RWPE2 (cell line): ENCODE results near the gene DICER1.

Source experiments
- ATAC-seq: fragments of 200-7000 bp; cut with Tn5 transposase; 3 replicates; pipeline ENCODE4 v1.9.1; 2021; ENCODE audit warnings: low read depth
- DNase-seq: peaks from one replicate; pipeline ENCODE4 v3.0.0-alpha.2; 2020; ENCODE audit warnings: low spot score
- H3K27ac ChIP-seq: fragments of 450-650 bp; 2 replicates; pipeline ENCODE4 v1.5.1; 2017; ENCODE audit warnings: mild to moderate bottlenecking; ENCODE audit not compliant: poor library complexity, severe bottlenecking
- H3K27me3 ChIP-seq: fragments of 250-450 bp; sonication (Bioruptor Pico); 2 replicates; pipeline ENCODE4 v1.5.1; 2021; ENCODE audit warnings: mild to moderate bottlenecking, moderate library complexity; ENCODE audit not compliant: insufficient read depth, poor library complexity, severe bottlenecking
- H3K36me3 ChIP-seq: fragments of 250-450 bp; sonication (Bioruptor Pico); 2 replicates; pipeline ENCODE4 v1.5.1; 2020; ENCODE audit warnings: low read depth, mild to moderate bottlenecking, moderate library complexity
- H3K4me1 ChIP-seq: fragments of 250-450 bp; sonication (Bioruptor Pico); 2 replicates; pipeline ENCODE4 v1.5.1; 2021; ENCODE audit warnings: mild to moderate bottlenecking, moderate library complexity; ENCODE audit not compliant: insufficient read depth, poor library complexity, severe bottlenecking
- H3K4me3 ChIP-seq: fragments of 250-450 bp; sonication (Bioruptor Pico); 2 replicates; pipeline ENCODE4 v1.5.1; 2021; ENCODE audit warnings: mild to moderate bottlenecking, moderate library complexity; ENCODE audit not compliant: severe bottlenecking
- H3K9me3 ChIP-seq: fragments of 250-450 bp; sonication (Bioruptor Pico); 2 replicates; pipeline ENCODE4 v1.5.1; 2021; ENCODE audit warnings: mild to moderate bottlenecking, moderate library complexity; ENCODE audit not compliant: severe bottlenecking
- TF ChIP-seq, protein P1 (sequence below): fragments of 450-650 bp; IDR thresholded peaks from one replicate; pipeline ENCODE4 v1.5.1; 2017; ENCODE audit warnings: mild to moderate bottlenecking, moderate library complexity; ENCODE audit not compliant: poor library complexity, severe bottlenecking

Gene DICER1

DNA sequence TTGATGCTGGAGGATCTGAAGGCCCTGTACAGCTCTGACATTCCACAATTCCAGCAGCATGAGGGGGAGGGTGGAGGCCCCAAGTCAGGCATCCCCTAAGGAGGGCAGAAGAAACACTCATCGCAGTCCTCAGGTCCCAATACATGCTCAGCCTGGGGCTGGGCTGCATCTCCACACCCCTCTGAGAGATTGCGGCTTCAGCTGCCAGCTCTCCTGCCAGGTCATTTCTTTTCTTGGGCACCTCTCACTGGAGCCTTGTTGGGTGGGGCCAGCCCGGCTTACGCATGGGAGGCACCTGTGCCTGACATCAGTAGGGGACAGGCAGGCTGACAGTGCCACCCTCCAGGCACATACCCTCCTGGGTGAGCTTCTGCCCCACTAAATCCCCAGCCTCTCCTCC lies 89.8 kb downstream of the DICER1 start:
- H3K27ac ChIP-seq = no peak overlapping the region
- H3K4me3 ChIP-seq = no peak overlapping the region
- no peaks in the 10 kb centered on the region for H3K4me1 ChIP-seq
- no peaks in the 10 kb centered on the region for H3K9me3 ChIP-seq
- peaks cover 7% of the 10 kb centered on the region for H3K27me3 ChIP-seq
- DNase-seq (no peak), ATAC-seq (no peak)
- TF ChIP-seq, protein P1, sequence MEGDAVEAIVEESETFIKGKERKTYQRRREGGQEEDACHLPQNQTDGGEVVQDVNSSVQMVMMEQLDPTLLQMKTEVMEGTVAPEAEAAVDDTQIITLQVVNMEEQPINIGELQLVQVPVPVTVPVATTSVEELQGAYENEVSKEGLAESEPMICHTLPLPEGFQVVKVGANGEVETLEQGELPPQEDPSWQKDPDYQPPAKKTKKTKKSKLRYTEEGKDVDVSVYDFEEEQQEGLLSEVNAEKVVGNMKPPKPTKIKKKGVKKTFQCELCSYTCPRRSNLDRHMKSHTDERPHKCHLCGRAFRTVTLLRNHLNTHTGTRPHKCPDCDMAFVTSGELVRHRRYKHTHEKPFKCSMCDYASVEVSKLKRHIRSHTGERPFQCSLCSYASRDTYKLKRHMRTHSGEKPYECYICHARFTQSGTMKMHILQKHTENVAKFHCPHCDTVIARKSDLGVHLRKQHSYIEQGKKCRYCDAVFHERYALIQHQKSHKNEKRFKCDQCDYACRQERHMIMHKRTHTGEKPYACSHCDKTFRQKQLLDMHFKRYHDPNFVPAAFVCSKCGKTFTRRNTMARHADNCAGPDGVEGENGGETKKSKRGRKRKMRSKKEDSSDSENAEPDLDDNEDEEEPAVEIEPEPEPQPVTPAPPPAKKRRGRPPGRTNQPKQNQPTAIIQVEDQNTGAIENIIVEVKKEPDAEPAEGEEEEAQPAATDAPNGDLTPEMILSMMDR = no peak
- no peaks in the 10 kb centered on the region for H3K36me3 ChIP-seq

GRCh38 chr14:95066427-95066986 lies 90.8 kb downstream of the DICER1 start:
- no peak overlapping the region for H3K4me3 ChIP-seq
- ATAC-seq (no peak), DNase-seq (no peak)
- H3K4me1 ChIP-seq = no peaks in the 10 kb centered on the region
- no peaks in the 10 kb centered on the region for H3K9me3 ChIP-seq
- H3K27me3 ChIP-seq = no peaks in the 10 kb centered on the region
- no peak overlapping the region for H3K27ac ChIP-seq
- TF ChIP-seq, protein P1 = no peak
- H3K36me3 ChIP-seq = no peaks in the 10 kb centered on the region

DNA sequence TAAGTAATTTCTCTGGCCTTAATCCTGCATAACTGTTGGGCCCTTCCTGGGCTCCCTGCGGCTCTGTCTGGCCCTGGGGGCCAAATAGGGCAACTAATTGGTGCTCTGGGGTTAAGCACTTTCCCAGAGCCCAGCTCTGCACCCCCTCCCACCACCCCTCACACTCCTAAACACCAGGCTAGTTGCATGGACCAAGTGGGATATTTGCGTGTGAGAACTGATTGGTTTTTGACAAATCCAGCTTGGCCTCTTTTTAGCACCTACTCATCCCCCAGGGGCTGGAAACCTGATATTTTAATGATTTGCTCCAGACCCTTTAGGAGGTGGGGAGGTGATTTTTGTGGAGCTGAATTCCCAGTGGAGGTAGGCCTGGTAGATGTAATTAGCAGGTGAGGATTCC lies 91.9 kb downstream of the DICER1 start:
- DNase-seq (no peak), ATAC-seq (no peak)
- Histone ChIP-seq H3K4me1 (no peaks in the 10 kb centered on the region), H3K4me3 (no peak overlapping the region), H3K9me3 (no peaks in the 10 kb centered on the region), H3K27me3 (no peaks in the 10 kb centered on the region), H3K27ac (no peak overlapping the region), H3K36me3 (no peaks in the 10 kb centered on the region)
- TF ChIP-seq, protein P1 = no peak

DNA sequence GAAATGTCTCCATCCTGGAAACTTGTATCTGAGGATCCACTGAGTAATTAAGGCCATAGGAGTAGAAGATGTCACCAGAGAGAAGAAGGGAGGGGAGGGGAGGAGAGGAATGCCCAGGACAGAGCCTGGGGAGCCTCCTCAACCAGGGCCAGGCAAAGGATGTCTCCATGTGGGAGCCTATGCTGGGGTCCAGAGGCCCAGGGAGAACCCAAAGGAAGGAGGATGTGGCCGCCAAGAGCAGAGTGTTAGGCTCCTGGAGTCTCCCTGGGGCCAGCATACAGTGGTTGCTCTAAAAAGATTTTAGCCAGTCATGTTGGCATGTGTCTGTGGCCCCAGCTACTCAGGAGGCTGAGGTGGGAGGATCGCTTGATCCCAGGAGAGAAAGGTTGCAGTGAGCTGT lies 92.6 kb downstream of the DICER1 start:
- ATAC-seq (no peak), DNase-seq (no peak)
- TF ChIP-seq, protein P1 = no peak
- Histone ChIP-seq H3K27me3 (no peaks in the 10 kb centered on the region), H3K4me3 (no peak overlapping the region), H3K27ac (no peak overlapping the region), H3K36me3 (no peaks in the 10 kb centered on the region), H3K9me3 (no peaks in the 10 kb centered on the region), H3K4me1 (no peaks in the 10 kb centered on the region)

GRCh38 chr14:95064256-95064655 lies 93.1 kb downstream of the DICER1 start:
- no peak for ATAC-seq
- Histone ChIP-seq H3K27me3 (no peaks in the 10 kb centered on the region), H3K4me1 (no peaks in the 10 kb centered on the region), H3K27ac (no peak overlapping the region), H3K36me3 (no peaks in the 10 kb centered on the region), H3K9me3 (no peaks in the 10 kb centered on the region), H3K4me3 (no peak overlapping the region)
- TF ChIP-seq, protein P1 = no peak
- DNase-seq = no peak
